ENCODE results near the gene NFYC. TPM values are rescaled to one million over a fixed set of nuclear protein-coding genes. Genes with fewer than 3 reads are reported as not detected.

NFYC gene
- total RNA-seq, 1 experiment from 2014 or later: 83.0 TPM

DNA sequence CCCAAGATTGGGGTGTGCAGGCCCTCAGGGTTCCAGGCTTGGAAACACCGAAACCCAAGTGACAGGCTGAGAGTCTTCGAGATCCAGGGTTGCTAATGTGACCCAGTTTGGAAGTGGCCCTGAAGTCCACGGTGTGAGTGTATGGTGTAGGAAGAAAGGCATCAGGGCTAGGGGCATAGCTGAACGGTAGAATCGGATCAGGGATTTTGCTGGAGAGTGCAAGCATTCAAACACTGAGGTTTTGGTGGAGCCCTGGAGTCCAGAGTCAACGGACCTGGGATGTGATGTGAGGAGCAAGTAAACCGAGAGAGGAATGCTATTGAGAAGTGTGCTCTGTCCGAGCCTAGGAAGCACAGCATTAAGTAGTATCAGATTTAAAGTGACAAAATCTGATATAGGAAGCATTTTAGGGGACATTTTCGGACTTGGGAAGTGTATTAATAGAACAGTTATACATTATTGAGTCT lies 958 bp downstream of the NFYC start:
- DNase-seq (ENCODE audit: low spot score): no peak
- H3K27me3 ChIP-seq (replicated peaks; ENCODE audit: insufficient read depth, low read depth, low read length, poor library complexity): no peaks in the 10 kb centered on the region
- CTCF ChIA-PET: interaction anchor here (0.5 kb wide), 1 partner anchor 27 kb away, joined by 6 read pairs; the partner anchor contains the start of gene RIMS3
- no peaks in the 10 kb centered on the region for H3K9me3 ChIP-seq (ENCODE audit: low read depth, low read length, poor library complexity, severe bottlenecking)
- peak overlapping the region; percentile 73 for H3K4me3 ChIP-seq (ENCODE audit: low read depth, low read length, poor library complexity, severe bottlenecking)
- intact Hi-C loops (cut with micrococcal nuclease; ENCODE audit: unreplicated experiment): no loop called here
- peaks cover 37% of the 10 kb centered on the region for H3K4me1 ChIP-seq (ENCODE audit: insufficient read depth, low read length, poor library complexity, severe bottlenecking)
- POLR2A ChIA-PET (ENCODE audit: low non-redundant PET): no interaction called here
- H3K36me3 ChIP-seq (ENCODE audit: insufficient read depth, low read length, poor library complexity, severe bottlenecking): no peaks in the 10 kb centered on the region
- H3K27ac ChIP-seq (ENCODE audit: low read depth, low read length, poor library complexity, severe bottlenecking): peak overlapping the region; percentile 100
- no peak for TF ChIP-seq CTCF (conservative IDR thresholded peaks at IDR 0.05; ENCODE audit: low read depth, low read length)
- TF ChIP-seq EZH2 (IDR thresholded peaks at IDR 0.05; ENCODE audit: borderline replicate concordance, low read depth, low read length, poor library complexity, severe bottlenecking): no peak
- BruUV-seq (replicated peaks): TSS peak; percentile 52

DNA sequence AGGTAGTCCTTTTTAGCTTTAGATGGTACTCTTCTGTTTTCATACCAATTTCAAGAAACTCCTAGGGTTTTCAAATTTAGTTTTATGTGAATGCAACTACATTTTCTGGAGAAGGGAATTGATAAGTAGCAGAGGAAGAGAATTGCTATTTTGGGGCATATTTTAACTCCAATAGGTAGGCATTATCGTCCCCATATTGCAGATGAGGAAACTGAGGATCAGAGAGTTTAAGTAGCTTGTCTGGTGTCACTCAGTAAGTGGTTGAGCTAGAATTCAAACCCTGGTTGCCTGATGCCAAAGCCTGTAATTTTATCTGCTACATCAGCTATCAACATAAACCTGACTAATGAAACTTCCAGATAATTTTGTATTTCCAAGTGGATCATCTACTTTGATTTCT lies 1.9 kb downstream of the NFYC start:
- no peaks in the 10 kb centered on the region for H3K27me3 ChIP-seq (replicated peaks; ENCODE audit: insufficient read depth, low read depth, low read length, poor library complexity)
- intact Hi-C loops (cut with micrococcal nuclease; ENCODE audit: unreplicated experiment): no loop called here
- TF ChIP-seq CTCF (conservative IDR thresholded peaks at IDR 0.05; ENCODE audit: low read depth, low read length): no peak
- TF ChIP-seq EZH2 (IDR thresholded peaks at IDR 0.05; ENCODE audit: borderline replicate concordance, low read depth, low read length, poor library complexity, severe bottlenecking): no peak
- DNase-seq (ENCODE audit: low spot score): no peak
- peaks cover 38% of the 10 kb centered on the region for H3K4me1 ChIP-seq (ENCODE audit: insufficient read depth, low read length, poor library complexity, severe bottlenecking)
- CTCF ChIA-PET: no interaction called here
- peak overlapping the region; percentile 73 for H3K4me3 ChIP-seq (ENCODE audit: low read depth, low read length, poor library complexity, severe bottlenecking)
- H3K27ac ChIP-seq (ENCODE audit: low read depth, low read length, poor library complexity, severe bottlenecking): peak overlapping the region; percentile 100
- POLR2A ChIA-PET (ENCODE audit: low non-redundant PET): no interaction called here
- no TSS peak for BruUV-seq (replicated peaks)
- H3K36me3 ChIP-seq (ENCODE audit: insufficient read depth, low read length, poor library complexity, severe bottlenecking): no peaks in the 10 kb centered on the region
- no peaks in the 10 kb centered on the region for H3K9me3 ChIP-seq (ENCODE audit: low read depth, low read length, poor library complexity, severe bottlenecking)

- TF ChIP-seq EZH2 (IDR thresholded peaks at IDR 0.05; ENCODE audit: borderline replicate concordance, low read depth, low read length, poor library complexity, severe bottlenecking) (no peak), CTCF (conservative IDR thresholded peaks at IDR 0.05; ENCODE audit: low read depth, low read length) (no peak)
- H3K27me3 ChIP-seq (replicated peaks; ENCODE audit: insufficient read depth, low read depth, low read length, poor library complexity): no peaks in the 10 kb centered on the region
- no peaks in the 10 kb centered on the region for H3K9me3 ChIP-seq (ENCODE audit: low read depth, low read length, poor library complexity, severe bottlenecking)
- H3K4me3 ChIP-seq (ENCODE audit: low read depth, low read length, poor library complexity, severe bottlenecking): no peak overlapping the region
- no peak for DNase-seq (ENCODE audit: low spot score)
- POLR2A ChIA-PET (ENCODE audit: low non-redundant PET): no interaction called here
- peaks cover 48% of the 10 kb centered on the region for H3K4me1 ChIP-seq (ENCODE audit: insufficient read depth, low read length, poor library complexity, severe bottlenecking)
- BruUV-seq (replicated peaks): no TSS peak
- no peak overlapping the region for H3K27ac ChIP-seq (ENCODE audit: low read depth, low read length, poor library complexity, severe bottlenecking)
- CTCF ChIA-PET: no interaction called here
- intact Hi-C loops (cut with micrococcal nuclease; ENCODE audit: unreplicated experiment): no loop called here
- H3K36me3 ChIP-seq (ENCODE audit: insufficient read depth, low read length, poor library complexity, severe bottlenecking): no peaks in the 10 kb centered on the region
Observed at GRCh38 chr1:40694353-40694874, 2.9 kb downstream of the NFYC start.
